Mammary epithelial cell (primary cell): Measurements from ENCODE around the gene MARK2.

Experiments
- CTCF ChIP-seq, 2 donors: IDR thresholded peaks in 1 of 2; conservative IDR thresholded peaks in 1 of 2; 2 replicates each; pipeline ENCODE4 v1.5.1; 2011 to 2012; ENCODE audit warnings: inconsistent platforms in 2 of 2, low read length in 2 of 2, mild to moderate bottlenecking in 2 of 2, control low read depth in 1 of 2, low read depth in 1 of 2; ENCODE audit not compliant: insufficient read depth in 1 of 2; ENCODE audit errors: extremely low read depth in 1 of 2
- EZH2 ChIP-seq: IDR thresholded peaks from 2 replicates; pipeline ENCODE4 v1.6.1; 2012; ENCODE audit warnings: low read length, inconsistent platforms, borderline replicate concordance

DNA sequence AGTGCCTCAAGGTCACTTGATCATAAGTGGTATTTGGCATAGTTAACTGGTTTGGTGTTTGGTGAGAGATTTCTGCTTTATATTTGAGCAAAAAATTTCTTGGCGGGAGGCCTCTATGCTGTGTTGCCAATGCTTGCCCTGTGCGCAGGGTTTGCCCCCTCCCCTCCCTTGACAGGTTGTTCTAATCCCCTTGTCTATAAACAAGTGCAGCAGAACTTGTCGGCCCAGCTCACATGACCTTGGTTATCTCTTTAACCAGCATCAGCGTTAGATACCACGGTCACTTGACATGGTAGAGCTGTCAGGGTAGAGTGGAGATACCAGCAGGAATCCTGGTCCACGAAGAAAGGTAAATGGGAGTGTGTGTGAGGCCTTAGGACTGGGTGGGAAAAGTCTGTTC lies 35.6 kb downstream of the MARK2 start:
- TF ChIP-seq CTCF (conservative IDR thresholded peaks at IDR 0.05 in 1 of 2, IDR thresholded peaks at IDR 0.05 in 1 of 2; ENCODE audit: extremely low read depth in 1 of 2, insufficient read depth in 1 of 2, low read depth in 1 of 2, low read length in 2 of 2): no peak
- TF ChIP-seq EZH2: no peak
